GM18873 (cell line): ENCODE measurements around the gene APEX2.
"Not testable (repeated sequence)": the region's sequence is repeated elsewhere in the genome, so short reads cannot be mapped to it uniquely, and the experiment has no call there.

Experiments used
- ATAC-seq: cut with Tn5 transposase; IDR thresholded peaks from one replicate; pipeline ENCODE4 v1.9.1; 2021; ENCODE audit warnings: mild to moderate bottlenecking, moderate library complexity, moderate number of reproducible peaks; ENCODE audit not compliant: unreplicated experiment, low FRiP score

Gene APEX2, protein sequence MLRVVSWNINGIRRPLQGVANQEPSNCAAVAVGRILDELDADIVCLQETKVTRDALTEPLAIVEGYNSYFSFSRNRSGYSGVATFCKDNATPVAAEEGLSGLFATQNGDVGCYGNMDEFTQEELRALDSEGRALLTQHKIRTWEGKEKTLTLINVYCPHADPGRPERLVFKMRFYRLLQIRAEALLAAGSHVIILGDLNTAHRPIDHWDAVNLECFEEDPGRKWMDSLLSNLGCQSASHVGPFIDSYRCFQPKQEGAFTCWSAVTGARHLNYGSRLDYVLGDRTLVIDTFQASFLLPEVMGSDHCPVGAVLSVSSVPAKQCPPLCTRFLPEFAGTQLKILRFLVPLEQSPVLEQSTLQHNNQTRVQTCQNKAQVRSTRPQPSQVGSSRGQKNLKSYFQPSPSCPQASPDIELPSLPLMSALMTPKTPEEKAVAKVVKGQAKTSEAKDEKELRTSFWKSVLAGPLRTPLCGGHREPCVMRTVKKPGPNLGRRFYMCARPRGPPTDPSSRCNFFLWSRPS

GRCh38 chrX:54999717-55000598, at the start of gene APEX2:
Gene APEX2 (plus strand): TSS chrX:55000363. CDS start chrX:55000423, 60 bp downstream.
- ATAC-seq, result peak; percentile 84

GRCh38 chrX:54950730-54951375, 49.3 kb upstream of the APEX2 start:
- no peak for ATAC-seq

- no peak for ATAC-seq
These were observed 38.4 kb upstream of the APEX2 start for GRCh38 chrX:54961750-54962149.

GRCh38 chrX:54964766-54965497, 35.2 kb upstream of the APEX2 start:
- ATAC-seq, result no peak

GRCh38 chrX:54977387-54977786, 22.8 kb upstream of the APEX2 start:
- ATAC-seq, result no peak

DNA sequence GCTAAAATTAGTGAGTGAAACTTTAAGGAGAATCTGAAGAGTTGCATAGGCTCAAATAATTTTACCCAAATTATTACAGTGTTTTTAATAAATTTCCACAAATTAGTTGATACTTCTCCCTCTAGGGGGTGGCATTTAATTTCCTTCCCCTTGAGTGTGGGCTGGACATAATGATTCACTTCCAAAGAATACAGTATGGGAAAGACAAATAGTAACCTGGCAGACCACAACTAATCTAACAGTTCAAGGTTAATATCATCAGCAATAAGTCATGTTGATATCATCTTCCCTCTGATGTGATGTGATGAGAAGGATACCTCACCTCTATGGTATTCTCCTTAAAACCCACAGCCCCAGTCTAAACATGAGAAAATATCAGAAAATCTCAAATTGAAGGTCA, 21.7 kb upstream of the APEX2 start:
- ATAC-seq, result no peak

- ATAC-seq, result no peak
These were observed 20.7 kb upstream of the APEX2 start for GRCh38 chrX:54979432-54979831.

- ATAC-seq, result no peak
These were observed 19.8 kb upstream of the APEX2 start for GRCh38 chrX:54980334-54980733.

GRCh38 chrX:54983306-54983705, 16.9 kb upstream of the APEX2 start:
- ATAC-seq, result not testable (repeated sequence)

GRCh38 chrX:54991706-54992105, 8.5 kb upstream of the APEX2 start:
- no peak for ATAC-seq

DNA sequence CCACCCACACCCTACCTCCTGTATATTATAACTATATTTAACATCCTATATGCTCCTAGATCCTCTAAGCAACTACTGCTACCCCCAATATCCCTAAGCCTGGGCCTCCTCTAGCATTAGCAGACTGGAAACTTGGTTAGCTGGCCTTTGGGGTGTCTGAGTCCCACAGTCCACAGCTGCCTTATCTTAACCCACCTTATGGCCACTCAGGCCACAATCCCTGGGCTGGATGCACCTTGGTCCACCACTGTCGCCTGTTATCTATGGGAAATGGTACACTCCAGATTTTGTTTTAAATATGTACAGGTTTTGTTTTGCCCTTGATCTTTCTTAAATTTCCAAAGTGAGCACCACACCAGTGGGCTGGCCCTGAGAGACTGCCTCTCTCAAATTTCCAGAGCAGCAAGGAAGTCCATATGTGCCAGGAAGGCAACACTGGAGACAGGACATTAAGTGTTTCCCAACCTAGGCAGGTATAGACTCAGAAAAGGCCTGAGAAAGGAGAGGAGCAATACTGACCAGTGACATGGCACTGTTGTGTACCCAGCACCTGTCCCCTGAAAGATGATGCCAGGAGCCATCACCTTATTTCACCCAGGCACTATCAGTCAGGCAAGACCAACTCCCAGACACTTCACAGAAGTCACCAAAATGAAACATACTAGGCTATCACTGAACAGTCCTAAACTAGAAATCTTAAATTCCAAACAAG, 7.1 kb upstream of the APEX2 start:
- ATAC-seq, result no peak

- no peak for ATAC-seq
These were observed 6.1 kb upstream of the APEX2 start, which contains the start of gene PFKFB1 for GRCh38 chrX:54994099-54994498. Gene PFKFB1 (minus strand): TSS chrX:54994188. CDS start chrX:54994007, 181 bp downstream.

DNA sequence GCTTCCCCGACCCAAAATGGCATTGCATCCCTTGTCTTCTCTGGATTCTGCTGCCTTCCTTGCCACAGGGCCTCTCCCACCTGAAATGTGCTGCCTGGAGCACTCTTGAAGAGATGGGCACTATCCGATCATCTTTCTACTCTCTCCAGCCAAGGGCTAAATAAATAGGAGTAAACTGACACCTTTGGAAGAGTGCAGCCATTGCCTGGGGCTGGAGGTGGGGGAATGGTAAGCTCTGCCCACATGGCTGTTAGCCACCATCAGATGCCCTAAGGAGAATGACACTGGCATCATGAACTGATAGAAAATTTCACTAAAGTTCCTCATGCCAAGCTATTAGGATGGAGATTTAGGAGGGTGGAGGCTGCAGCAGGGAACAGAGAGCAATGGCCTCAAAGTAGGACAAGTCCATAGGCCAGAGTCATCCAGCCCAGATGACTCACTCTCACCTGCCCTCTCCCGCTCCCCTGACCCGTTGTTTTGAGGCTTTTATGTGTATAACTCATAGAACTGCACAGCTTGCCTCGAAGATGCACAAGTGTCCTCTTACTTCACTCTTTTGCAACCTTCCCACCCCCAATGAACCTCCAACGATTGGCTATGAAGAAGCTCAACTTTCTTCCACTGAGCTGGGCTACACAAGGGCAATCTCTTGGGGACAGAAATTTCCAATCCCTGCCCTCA, 5.4 kb upstream of the APEX2 start:
- ATAC-seq, result no peak

DNA sequence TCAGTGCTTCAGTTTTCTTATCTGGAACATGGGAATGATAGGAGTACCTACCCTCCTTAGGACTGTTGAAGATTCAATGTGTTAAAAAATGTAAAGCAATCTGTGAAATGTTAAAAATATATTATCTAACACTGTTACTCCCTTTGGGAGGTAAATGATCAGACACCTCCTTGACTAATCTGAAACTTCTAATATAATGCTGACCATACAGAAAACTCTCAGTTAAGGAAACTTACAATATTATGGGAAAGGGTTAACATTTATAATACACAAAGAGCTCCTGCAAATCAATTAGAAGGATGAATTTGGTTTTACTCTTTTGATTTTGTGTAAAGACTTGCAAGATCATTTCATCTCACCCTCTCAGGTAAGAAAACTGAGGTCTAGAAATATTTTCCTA, 4.5 kb upstream of the APEX2 start:
- ATAC-seq, result no peak

GRCh38 chrX:55004231-55004630, 4.1 kb downstream of the APEX2 start:
- ATAC-seq, result no peak

DNA sequence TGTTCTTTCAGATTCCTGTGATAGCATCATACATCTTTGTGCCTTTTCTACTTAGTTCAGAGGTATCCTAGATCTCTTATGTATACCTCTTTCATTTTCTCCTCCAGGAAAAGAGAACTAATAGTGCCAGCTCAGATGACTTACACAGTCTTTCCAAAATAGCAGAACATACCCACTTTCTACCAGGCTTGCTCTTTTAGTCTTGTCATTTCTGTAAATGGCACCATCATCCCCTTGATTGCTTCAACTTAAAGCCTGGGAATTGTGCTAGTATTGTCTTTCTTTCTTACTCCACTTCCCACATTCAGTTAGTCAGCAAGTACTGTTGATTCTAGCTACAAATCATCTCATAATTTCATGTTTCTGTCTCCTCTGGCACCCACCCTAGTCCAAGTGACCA, 5.1 kb downstream of the APEX2 start:
- no peak for ATAC-seq

DNA sequence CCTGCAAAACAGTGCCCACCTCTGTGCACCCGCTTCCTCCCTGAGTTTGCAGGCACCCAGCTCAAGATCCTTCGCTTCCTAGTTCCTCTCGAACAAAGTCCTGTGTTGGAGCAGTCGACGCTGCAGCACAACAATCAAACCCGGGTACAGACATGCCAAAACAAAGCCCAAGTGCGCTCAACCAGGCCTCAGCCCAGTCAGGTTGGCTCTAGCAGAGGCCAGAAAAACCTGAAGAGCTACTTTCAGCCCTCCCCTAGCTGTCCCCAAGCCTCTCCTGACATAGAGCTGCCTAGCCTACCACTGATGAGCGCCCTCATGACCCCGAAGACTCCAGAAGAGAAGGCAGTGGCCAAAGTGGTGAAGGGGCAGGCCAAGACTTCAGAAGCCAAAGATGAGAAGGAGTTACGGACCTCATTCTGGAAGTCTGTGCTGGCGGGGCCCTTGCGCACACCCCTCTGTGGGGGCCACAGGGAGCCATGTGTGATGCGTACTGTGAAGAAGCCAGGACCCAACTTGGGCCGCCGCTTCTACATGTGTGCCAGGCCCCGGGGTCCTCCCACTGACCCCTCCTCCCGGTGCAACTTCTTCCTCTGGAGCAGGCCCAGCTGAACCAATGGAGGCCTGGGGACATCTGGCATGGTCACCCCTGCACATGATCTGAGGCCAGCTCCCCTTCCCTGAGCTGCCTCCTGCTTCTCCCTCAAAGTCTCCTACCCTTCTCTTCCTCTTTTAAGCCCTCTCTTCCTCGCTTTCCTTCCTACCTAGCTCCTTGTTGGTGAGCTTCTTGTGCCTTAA, 6.9 kb downstream of the APEX2 start:
- ATAC-seq, result no peak

DNA sequence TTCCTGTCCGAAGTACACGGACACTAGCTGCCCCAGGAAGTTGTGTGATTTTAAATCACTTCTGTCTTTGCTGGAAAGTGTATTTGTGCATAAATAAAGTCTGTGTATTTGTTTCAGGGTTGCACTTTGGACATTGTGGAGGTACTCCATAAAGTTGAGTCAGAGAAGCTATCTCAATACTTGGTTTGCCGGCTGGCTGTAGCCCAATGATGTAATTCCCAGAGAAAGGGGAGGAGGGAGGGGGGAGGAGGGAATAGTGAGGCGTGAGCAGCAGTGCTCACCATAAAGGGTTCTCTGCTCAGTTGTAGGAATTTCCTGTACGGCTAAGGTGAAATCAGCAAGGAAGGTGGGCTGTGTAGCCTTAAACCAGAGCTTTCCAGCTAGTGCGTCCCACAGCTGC, 7.5 kb downstream of the APEX2 start:
- no peak for ATAC-seq
